H4 (cell line): ENCODE results near the gene NFATC2. TPM values are rescaled to one million over a fixed set of nuclear protein-coding genes. Genes with fewer than 3 reads are reported as not detected.
A peak's percentile ranks its signal among the peaks of the same experiment; 100 is the strongest.
"Not testable (repeated sequence)": the region's sequence is repeated elsewhere in the genome, so short reads cannot be mapped to it uniquely, and the experiment has no call there.

Experiments
- DNase-seq: peaks from one replicate; pipeline ENCODE4 v3.0.0-alpha.2; 2015; ENCODE audit warnings: low spot score
- total RNA-seq: library from RNA; depleted of rRNA; stranded (reverse); fragments of >200 nt; shearing (Covaris generic); gene quantifications from 2 replicates; pipeline ENCODE4 v1.2.3, GENCODE V29; 2014

The NFATC2 gene
- total RNA-seq, 1 experiment from 2014 or later = 0.23 TPM

DNA sequence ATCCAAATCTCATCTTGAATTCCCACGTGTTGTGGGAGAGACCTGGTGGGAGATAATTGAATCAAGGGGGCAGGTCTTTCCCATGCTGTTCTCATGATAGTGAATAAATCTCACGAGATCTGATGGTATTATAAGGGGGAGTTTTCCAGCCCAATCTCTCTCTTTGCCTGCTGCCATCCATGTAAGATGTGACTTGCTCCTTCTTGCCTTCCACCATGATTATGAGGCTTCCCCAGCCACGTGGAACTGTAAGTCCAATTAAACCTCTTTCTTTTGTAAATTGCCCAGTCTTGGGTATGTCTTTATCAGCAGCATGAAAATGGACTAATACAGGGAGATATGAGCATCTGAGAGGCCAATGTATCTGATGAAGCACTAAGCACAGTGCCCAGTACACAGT is 26.0 kb upstream of the NFATC2 start:
- DNase-seq = not testable (repeated sequence)

GRCh38 chr20:51567622-51568021 is 25.1 kb upstream of the NFATC2 start:
- DNase-seq = no peak

GRCh38 chr20:51566594-51566993 is 24.1 kb upstream of the NFATC2 start:
- DNase-seq = no peak

DNA sequence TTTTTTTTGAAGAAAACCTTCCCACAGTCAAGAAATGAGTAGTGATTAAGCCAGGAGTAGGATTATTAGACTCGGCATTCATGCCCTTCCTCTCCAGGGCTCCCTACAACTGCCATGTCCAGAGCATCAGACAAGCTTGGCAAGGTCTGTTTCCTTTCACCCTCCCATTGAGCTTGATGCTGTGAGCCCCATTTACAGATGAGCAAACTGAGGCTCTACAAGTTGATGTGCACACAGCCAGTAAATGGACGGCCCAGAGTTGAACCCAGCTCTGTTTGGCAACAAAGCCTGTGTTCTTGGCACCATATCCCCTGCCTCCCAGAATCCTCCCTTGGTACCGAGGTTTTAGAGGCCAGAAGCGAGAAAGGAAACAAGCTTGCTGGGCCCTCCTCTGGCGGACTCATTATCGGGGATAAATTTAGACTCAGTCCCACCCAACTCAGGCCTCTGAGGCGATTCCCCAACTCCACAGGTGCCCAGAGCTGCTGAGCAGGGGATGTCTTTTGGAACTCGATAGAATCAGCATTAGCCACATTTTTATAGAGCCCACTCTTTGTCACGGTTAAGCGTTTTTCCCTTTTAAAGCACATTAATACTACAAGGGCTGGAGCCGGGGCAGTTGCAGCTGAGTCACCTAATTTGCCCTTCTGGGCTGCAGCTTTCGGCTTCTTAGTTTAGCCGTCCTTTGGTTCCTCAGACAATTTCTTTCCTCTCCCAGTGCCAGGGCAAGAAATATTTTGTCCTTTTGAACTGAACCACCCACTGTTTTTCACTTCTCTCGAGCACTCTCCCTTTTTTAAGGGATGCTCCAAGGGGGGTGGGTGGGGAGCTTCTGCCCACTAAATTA is 23.0 kb upstream of the NFATC2 start:
- no peak for DNase-seq

- peak; percentile 73 for DNase-seq
Measured at GRCh38 chr20:51563486-51564332, 21.2 kb upstream of the NFATC2 start.

- no peak for DNase-seq
Measured at GRCh38 chr20:51563174-51563485, 20.6 kb upstream of the NFATC2 start.

- DNase-seq = peak; percentile 83
Measured at GRCh38 chr20:51562332-51563173, 20.0 kb upstream of the NFATC2 start.

- DNase-seq = no peak
Measured at GRCh38 chr20:51562027-51562331, 19.5 kb upstream of the NFATC2 start.

- DNase-seq = no peak
Measured at GRCh38 chr20:51560550-51561307, 18.2 kb upstream of the NFATC2 start.

- no peak for DNase-seq
Measured at GRCh38 chr20:51560042-51560441, 17.5 kb upstream of the NFATC2 start.

- no peak for DNase-seq
Measured at GRCh38 chr20:51554538-51555165, 12.1 kb upstream of the NFATC2 start.

DNA sequence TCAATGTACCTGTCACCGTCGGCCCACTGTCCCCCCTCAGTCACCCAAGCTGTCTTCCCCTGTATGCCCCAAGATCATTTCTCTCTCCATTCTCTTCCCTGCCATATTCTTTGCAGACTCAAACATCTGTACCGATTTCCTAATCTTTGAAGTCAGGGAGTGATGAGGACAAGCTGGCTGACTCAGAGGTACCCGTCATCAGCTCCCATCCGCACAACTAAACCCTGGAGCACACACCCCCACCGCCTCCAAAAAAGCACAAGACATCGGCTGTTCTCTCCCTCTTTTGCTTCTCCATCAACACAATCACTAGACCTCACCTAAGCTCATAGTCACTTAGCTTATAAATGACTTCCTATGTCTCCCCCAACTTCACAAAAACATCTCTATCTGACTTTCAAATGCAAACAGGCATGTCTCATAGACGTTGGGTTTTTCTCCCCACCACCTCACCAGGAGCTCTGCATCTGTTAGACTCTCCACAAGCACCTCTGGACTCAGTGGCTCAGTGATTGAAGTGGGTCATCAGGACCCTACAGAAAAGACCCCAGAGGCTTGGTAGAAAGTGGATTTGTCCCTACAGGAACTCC is 11.5 kb upstream of the NFATC2 start:
- DNase-seq = no peak

- no peak for DNase-seq
Measured at GRCh38 chr20:51551186-51551585, 8.7 kb upstream of the NFATC2 start.

GRCh38 chr20:51549474-51549873 is 7.0 kb upstream of the NFATC2 start:
- DNase-seq = no peak

DNA sequence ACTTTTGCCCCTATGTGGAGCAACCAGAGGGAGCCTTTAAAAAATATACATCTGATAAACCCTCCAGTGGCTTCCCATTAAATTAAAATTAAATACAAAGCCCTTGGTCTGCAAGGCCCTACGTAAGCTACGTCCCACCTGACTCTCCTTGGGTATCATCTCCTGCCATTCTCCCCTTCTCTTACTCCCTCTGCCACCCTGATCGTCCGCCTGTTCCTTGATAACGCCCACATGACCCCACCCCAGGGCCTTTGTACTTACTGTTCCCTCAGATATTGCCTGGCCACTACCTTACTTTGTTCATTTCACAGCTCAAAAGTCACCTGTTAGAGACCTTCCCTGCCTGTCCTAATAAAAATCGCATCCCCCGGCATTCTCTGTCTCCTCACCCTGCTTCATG is 5.4 kb upstream of the NFATC2 start:
- DNase-seq = no peak

GRCh38 chr20:51545515-51545914 is 3.0 kb upstream of the NFATC2 start:
- no peak for DNase-seq

DNA sequence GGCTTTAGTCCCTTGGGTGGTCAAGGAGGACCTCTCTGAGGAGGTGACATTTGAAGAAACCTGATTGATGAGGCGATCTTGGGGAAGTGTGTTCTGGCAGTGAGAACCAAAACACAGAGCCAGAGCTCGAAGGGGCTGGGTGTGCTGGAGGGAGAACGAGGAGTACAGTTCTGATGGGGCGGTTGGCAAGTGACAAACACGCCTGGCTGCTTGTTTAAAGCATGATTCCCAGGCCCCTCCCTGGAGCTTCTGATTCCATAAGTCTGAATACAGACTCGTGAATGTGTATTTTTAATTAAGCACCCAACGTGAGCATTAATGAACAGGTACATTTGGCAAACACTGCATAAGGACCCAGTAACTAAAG is 886 bp upstream of the NFATC2 start:
- no peak for DNase-seq

GRCh38 chr20:51542033-51542570 is 417 bp downstream of the NFATC2 start:
- DNase-seq = no peak

DNA sequence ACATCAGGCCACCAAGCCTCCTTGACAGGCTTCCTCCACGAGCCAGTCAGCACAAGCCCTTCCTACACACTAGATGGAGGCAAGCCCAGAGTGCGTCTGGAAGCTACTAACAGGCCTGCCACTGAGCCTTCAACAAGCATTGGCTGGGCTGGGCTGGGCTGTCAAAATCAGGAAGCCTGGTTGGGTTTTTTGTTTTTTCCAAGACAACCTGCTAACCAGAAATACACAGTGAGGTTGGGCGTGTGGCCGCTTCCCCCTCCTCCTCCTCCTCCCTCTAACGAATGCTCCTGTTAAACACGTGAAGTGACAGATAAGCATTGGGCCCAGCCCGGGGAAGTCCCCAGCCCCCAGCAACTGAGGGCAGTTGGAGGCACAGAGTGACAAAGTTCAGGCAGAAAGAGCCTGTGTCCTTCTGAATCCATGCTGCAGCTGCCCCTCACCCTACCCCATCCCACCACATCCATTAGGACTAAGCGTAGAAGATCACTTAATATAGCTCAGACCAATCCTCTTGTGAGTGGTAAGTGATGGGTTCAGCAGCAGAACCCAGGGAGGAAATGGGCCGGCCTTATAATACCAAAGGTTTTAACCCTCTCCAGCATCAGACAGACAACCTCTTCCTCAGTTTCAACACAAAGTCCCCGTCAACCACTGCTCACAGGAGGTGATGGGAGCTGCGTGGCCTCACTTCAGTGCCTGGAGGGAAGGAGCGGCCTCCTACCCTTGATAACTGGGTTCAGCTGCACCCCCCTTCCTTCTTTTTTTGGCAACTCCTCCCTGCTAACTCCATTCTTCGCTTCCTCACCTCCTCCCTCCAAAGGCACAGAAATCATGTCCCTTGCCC is 1.1 kb downstream of the NFATC2 start:
- no peak for DNase-seq

GRCh38 chr20:51540580-51540979 is 1.9 kb downstream of the NFATC2 start:
- DNase-seq = no peak
